HG03039 (cell line): ENCODE results near the gene PRKAG2.
"Not testable (repeated sequence)": the region's sequence is repeated elsewhere in the genome, so short reads cannot be mapped to it uniquely, and the experiment has no call there.

Experiments
- ATAC-seq: cut with Tn5 transposase; IDR thresholded peaks from one replicate; pipeline ENCODE4 v1.9.1; 2021; ENCODE audit warnings: mild to moderate bottlenecking, moderate library complexity; ENCODE audit not compliant: unreplicated experiment

The PRKAG2 gene

DNA sequence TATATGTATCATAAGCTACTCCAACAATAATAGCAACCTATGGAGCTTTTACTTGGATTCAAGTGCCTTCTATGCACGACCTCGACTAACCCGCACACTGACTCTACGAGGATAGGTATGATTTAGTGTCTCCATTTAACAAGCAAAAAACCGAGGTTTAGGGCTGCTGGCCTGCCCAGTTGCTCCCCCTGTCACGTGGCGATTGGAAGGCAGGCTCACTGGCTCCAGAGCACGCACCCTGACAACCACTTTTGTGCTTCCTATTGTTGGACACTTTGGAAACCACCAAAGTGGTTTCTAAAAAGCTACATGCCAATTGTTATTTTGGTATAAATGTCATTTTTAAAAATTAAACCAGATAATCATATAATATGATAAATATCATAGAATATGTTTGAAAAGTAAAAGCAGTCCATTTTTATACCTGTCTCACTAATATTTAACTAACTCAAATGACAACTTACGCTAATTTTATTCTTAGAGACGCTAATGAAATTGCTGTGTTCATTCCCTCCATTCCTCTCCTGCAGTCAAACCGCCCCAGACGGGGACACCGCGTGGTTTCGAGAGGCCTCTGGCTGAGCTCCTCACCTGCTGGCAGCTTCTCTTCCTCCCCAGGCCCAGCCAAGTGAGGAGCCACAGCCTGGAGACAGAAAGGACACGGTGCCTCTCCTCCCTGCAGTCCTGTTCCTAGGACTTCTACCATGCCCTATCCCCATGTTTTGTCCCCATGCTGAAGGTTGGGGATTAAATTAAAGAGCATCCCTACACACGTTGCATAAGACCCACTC, 335.0 kb downstream of the PRKAG2 start:
- no peak for ATAC-seq

- ATAC-seq: no peak
Measured at GRCh38 chr7:151540146-151540545, 336.8 kb downstream of the PRKAG2 start.

- ATAC-seq: peak; percentile 65
Measured at GRCh38 chr7:151539088-151539671, 337.7 kb downstream of the PRKAG2 start.

GRCh38 chr7:151537818-151538561, 338.9 kb downstream of the PRKAG2 start:
- ATAC-seq: no peak

- ATAC-seq: not testable (repeated sequence)
Measured at GRCh38 chr7:151536178-151536577, 340.7 kb downstream of the PRKAG2 start.

GRCh38 chr7:151529842-151530241, 347.1 kb downstream of the PRKAG2 start:
- no peak for ATAC-seq

GRCh38 chr7:151524845-151525244, 352.1 kb downstream of the PRKAG2 start:
- no peak for ATAC-seq

- ATAC-seq: no peak
Measured at GRCh38 chr7:151524331-151524730, 352.6 kb downstream of the PRKAG2 start.

DNA sequence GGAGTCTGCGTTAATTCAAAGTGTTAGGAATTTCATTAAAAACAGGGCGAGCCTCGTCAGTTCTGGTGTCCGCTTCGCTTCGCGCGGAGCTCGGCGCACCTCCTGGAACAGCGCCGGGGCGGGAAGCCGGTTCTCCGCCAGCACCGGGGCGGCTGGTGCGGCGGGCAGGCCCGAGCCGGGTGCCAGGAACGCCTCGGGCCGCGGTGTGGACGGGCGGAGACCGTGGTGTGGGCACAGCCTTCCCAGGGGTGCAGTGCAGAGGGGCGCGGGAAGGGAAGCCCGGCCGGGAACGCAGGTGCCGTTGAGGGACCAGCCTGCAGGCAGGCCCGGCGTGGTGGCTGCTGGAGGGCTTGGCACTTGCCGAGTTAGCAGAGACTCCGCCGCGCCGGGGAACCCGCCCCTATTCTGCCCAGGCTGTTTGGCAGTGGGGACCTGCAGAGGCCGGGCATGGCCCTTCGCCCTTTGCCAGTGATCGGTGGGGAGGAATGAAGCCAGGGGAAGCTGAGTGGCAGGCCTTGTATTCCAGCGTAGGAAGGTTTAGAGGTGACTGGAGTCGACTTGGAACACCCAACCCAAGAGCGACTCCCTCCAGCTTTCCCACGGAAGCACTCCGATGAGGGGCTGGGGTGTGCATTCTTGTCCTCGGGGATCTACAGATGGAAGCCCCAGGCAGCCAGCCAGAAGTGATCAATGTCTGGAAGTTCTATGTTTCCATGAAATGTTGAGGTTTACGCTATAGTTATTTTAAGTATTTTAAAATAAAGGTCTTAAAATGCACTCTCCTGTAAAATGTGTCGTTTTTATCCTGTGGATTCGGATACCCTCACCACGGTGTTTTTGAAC, 356.3 kb downstream of the PRKAG2 start:
- ATAC-seq: no peak

DNA sequence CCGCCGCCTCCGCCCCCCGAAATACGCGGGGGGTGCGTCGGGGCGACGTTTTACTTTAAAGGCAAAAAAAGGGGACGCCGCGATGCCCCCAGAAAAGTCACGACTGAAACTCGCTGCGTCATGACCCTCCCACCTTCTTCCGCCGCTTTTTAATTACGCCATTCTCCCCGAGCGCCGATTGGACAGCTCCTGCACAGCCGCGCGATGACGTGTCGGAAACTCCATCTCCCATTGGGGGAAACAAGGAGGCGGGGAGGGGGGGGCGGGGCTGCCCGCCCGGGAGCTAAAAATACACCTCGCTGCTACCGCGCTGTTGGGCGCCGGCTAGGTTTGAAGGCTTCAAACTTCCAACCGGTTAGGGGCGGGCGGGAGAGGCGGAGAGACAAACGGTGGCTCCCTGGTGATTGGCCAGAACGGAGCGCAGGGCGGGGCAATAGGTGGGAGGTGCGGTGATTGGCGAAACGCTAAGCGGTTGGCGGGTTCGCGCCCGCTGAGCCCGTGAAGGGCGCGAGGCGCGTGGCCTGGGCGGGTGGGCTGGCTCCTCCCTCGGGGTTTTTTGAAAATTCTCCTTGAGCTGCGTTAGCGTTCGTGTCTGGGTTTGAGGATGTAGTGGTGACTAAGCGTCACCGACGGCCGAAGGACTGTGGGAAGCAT, 357.0 kb downstream of the PRKAG2 start, which contains the start of gene RHEB:
Gene RHEB (minus strand): TSS at position 131 of the 654 bp plus-strand sequence. CDS start 384 bp downstream, outside the sequence.
- ATAC-seq: peak; percentile 74

DNA sequence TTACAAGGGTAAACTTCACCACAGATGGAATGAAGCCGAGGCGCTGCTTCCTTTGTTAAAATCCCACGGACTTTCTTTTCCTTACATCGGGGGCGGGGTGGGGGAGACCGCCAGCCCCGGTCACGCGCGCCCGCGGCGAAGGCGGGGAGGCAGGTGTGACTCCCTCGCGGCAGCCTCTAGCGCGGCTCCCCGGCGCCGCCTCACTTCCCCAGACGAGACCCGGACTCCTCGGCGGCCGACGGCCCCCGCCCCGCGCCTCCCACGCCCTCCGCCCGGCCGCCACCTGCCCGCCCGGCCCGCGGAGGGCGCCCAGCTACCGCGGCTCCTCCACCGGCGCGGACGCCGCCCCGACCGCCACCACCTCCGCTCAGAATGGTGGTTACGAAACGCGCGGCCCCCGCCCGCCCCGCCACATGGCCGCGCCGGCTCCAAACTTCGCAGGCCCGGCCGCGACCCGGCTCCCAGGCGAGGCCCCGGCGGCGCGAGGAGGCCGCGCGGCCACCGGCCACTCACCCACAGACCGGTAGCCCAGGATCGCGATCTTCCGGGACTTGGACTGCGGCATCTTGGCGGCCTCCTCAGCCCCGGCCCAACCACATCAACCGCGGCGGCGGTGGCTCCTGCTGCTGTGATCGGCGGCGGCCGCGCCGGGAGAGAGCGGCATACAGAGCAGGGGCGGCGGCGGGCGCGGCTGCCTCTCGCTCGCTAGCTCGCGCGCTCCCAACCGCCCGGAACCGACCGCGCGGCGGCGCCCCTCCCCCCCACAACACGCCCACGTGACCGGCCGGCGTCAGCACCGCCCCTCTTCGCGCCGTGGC, 357.8 kb downstream of the PRKAG2 start:
- ATAC-seq: peak; percentile 37

DNA sequence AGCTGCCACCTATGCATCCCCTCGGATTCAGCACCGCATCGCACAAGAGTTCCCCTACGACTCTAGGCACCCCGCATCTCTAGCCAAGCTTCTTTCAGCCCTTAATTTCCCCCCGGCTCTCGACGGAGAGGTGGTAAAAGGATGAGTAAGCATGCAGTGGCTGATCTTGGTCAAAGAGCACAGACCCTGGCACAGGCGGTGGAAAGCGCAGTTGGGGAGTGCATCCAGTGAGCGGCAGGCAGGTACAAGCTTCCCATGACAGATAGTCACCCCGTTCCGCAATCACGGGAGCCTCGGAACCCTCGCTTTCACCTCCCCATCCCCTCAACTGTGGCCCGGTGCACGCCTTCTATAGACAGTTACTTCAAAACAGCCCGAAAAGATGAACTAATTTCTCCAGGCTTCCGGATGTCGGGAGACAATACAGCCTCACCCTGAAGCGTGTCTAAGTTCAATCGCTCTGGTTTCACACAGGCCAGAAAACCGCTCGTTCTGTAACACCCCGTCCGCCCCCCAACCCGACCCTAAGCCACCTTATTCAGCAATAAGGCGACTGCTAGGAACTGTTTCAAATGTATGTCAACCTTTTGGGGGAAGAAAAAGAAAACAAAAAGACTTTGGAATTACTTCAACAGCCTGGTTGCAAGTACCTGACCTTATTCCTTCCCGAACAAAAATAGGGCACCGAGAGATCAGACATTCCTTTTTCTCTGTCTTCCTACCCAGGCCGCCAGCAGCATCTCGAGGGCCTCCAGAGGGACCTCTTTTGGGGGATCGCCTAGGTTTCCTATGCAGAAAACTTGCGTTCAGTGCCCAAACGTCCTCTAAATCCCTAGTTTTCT, 358.6 kb downstream of the PRKAG2 start:
- ATAC-seq: no peak

GRCh38 chr7:151517601-151518104, 359.3 kb downstream of the PRKAG2 start:
- no peak for ATAC-seq

- no peak for ATAC-seq
Measured at GRCh38 chr7:151515276-151515565, 361.7 kb downstream of the PRKAG2 start.

DNA sequence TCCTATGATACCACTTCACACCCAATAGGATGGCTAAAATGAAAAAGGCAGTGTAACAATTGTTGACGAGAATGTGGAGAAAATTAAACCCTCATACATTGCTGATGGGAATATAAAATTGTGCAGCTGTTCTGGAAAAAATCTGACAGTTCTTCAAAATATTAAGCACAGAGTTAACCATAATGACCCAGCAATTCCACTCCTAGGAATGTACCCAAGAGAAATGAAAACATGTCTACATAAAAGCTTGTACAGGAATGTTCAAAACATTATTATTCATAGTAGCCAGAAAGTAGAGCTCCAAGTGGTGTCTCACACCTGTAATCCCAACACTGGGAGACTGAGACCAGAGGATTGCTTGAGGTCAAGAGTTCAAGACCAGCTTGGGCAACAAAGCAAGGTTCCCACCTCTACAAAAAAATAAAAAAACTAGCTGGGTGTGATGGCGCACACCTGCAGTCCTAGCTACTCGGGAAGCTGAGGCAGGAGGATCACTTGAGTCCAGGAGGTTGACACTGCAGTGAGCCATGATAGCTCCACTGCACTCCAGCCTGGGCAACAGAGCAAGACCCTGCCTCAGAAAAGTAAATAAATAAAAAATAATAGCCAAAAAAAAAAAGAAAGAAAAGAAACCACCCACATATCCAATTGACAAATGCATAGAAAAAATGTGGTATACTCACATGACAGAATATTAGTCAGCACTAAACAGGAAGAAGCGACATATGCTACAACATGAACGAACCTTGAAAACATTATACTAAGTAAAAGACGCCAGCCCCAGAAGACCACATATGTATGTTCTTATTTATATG, 362.2 kb downstream of the PRKAG2 start:
- ATAC-seq: no peak

- no peak for ATAC-seq
Measured at GRCh38 chr7:151513133-151513532, 363.8 kb downstream of the PRKAG2 start.

- ATAC-seq: no peak
Measured at GRCh38 chr7:151512353-151512752, 364.6 kb downstream of the PRKAG2 start.

- no peak for ATAC-seq
Measured at GRCh38 chr7:151511946-151512345, 365.0 kb downstream of the PRKAG2 start.
